ENCODE results near the gene DLG1.

Gene DLG1

GRCh38 chr3:197238842-197239241 is 59.6 kb downstream of the DLG1 start:
- Histone ChIP-seq H3K9me3 (ENCODE audit: control insufficient read depth, insufficient read depth, low read length) (peaks cover 15% of the 10 kb centered on the region), H3K27me3 (ENCODE audit: control insufficient read depth, insufficient read depth, low read length) (no peaks in the 10 kb centered on the region), H3K4me3 (ENCODE audit: low read depth, low read length) (no peak overlapping the region), H3K36me3 (ENCODE audit: control insufficient read depth, insufficient read depth, low read length) (peaks cover 3% of the 10 kb centered on the region), H3K9ac (ENCODE audit: low read depth, low read length) (no peak overlapping the region), H3K4me1 (ENCODE audit: control insufficient read depth, insufficient read depth, low read length) (peaks cover 4% of the 10 kb centered on the region)

- Histone ChIP-seq H3K4me3 (ENCODE audit: low read depth, low read length) (no peak overlapping the region), H3K4me1 (ENCODE audit: control insufficient read depth, insufficient read depth, low read length) (peaks cover 4% of the 10 kb centered on the region), H3K36me3 (ENCODE audit: control insufficient read depth, insufficient read depth, low read length) (no peaks in the 10 kb centered on the region), H3K9ac (ENCODE audit: low read depth, low read length) (no peak overlapping the region), H3K9me3 (ENCODE audit: control insufficient read depth, insufficient read depth, low read length) (peaks cover 7% of the 10 kb centered on the region), H3K27me3 (ENCODE audit: control insufficient read depth, insufficient read depth, low read length) (no peaks in the 10 kb centered on the region)
These were observed 60.5 kb downstream of the DLG1 start for GRCh38 chr3:197237897-197238296.

- H3K36me3 ChIP-seq (ENCODE audit: control insufficient read depth, insufficient read depth, low read length), result no peaks in the 10 kb centered on the region
- H3K9me3 ChIP-seq (ENCODE audit: control insufficient read depth, insufficient read depth, low read length), result no peaks in the 10 kb centered on the region
- no peak overlapping the region for H3K9ac ChIP-seq (ENCODE audit: low read depth, low read length)
- no peaks in the 10 kb centered on the region for H3K27me3 ChIP-seq (ENCODE audit: control insufficient read depth, insufficient read depth, low read length)
- H3K4me3 ChIP-seq (ENCODE audit: low read depth, low read length), result no peak overlapping the region
- peaks cover 4% of the 10 kb centered on the region for H3K4me1 ChIP-seq (ENCODE audit: control insufficient read depth, insufficient read depth, low read length)
These were observed 62.0 kb downstream of the DLG1 start for GRCh38 chr3:197236362-197236761.

GRCh38 chr3:197234947-197235914 is 63.2 kb downstream of the DLG1 start:
- no peak overlapping the region for H3K9ac ChIP-seq (ENCODE audit: low read depth, low read length)
- peaks cover 4% of the 10 kb centered on the region for H3K4me1 ChIP-seq (ENCODE audit: control insufficient read depth, insufficient read depth, low read length)
- H3K9me3 ChIP-seq (ENCODE audit: control insufficient read depth, insufficient read depth, low read length), result no peaks in the 10 kb centered on the region
- H3K36me3 ChIP-seq (ENCODE audit: control insufficient read depth, insufficient read depth, low read length), result no peaks in the 10 kb centered on the region
- no peak overlapping the region for H3K4me3 ChIP-seq (ENCODE audit: low read depth, low read length)
- H3K27me3 ChIP-seq (ENCODE audit: control insufficient read depth, insufficient read depth, low read length), result no peaks in the 10 kb centered on the region

GRCh38 chr3:197231321-197231720 is 67.1 kb downstream of the DLG1 start:
- no peaks in the 10 kb centered on the region for H3K36me3 ChIP-seq (ENCODE audit: control insufficient read depth, insufficient read depth, low read length)
- H3K9ac ChIP-seq (ENCODE audit: low read depth, low read length), result no peak overlapping the region
- no peaks in the 10 kb centered on the region for H3K4me1 ChIP-seq (ENCODE audit: control insufficient read depth, insufficient read depth, low read length)
- H3K9me3 ChIP-seq (ENCODE audit: control insufficient read depth, insufficient read depth, low read length), result no peaks in the 10 kb centered on the region
- H3K27me3 ChIP-seq (ENCODE audit: control insufficient read depth, insufficient read depth, low read length), result no peaks in the 10 kb centered on the region
- no peak overlapping the region for H3K4me3 ChIP-seq (ENCODE audit: low read depth, low read length)

GRCh38 chr3:197229836-197230235 is 68.6 kb downstream of the DLG1 start:
- Histone ChIP-seq H3K4me3 (ENCODE audit: low read depth, low read length) (no peak overlapping the region), H3K9ac (ENCODE audit: low read depth, low read length) (no peak overlapping the region), H3K36me3 (ENCODE audit: control insufficient read depth, insufficient read depth, low read length) (no peaks in the 10 kb centered on the region), H3K9me3 (ENCODE audit: control insufficient read depth, insufficient read depth, low read length) (no peaks in the 10 kb centered on the region), H3K27me3 (ENCODE audit: control insufficient read depth, insufficient read depth, low read length) (no peaks in the 10 kb centered on the region), H3K4me1 (ENCODE audit: control insufficient read depth, insufficient read depth, low read length) (no peaks in the 10 kb centered on the region)

GRCh38 chr3:197229178-197229577 is 69.2 kb downstream of the DLG1 start:
- Histone ChIP-seq H3K9me3 (ENCODE audit: control insufficient read depth, insufficient read depth, low read length) (no peaks in the 10 kb centered on the region), H3K36me3 (ENCODE audit: control insufficient read depth, insufficient read depth, low read length) (no peaks in the 10 kb centered on the region), H3K27me3 (ENCODE audit: control insufficient read depth, insufficient read depth, low read length) (no peaks in the 10 kb centered on the region), H3K4me3 (ENCODE audit: low read depth, low read length) (no peak overlapping the region), H3K4me1 (ENCODE audit: control insufficient read depth, insufficient read depth, low read length) (no peaks in the 10 kb centered on the region), H3K9ac (ENCODE audit: low read depth, low read length) (no peak overlapping the region)

GRCh38 chr3:197227780-197228574 is 70.4 kb downstream of the DLG1 start:
- Histone ChIP-seq H3K9me3 (ENCODE audit: control insufficient read depth, insufficient read depth, low read length) (no peaks in the 10 kb centered on the region), H3K36me3 (ENCODE audit: control insufficient read depth, insufficient read depth, low read length) (no peaks in the 10 kb centered on the region), H3K9ac (ENCODE audit: low read depth, low read length) (no peak overlapping the region), H3K4me3 (ENCODE audit: low read depth, low read length) (no peak overlapping the region), H3K27me3 (ENCODE audit: control insufficient read depth, insufficient read depth, low read length) (no peaks in the 10 kb centered on the region), H3K4me1 (ENCODE audit: control insufficient read depth, insufficient read depth, low read length) (no peaks in the 10 kb centered on the region)

- H3K27me3 ChIP-seq (ENCODE audit: control insufficient read depth, insufficient read depth, low read length), result no peaks in the 10 kb centered on the region
- H3K4me3 ChIP-seq (ENCODE audit: low read depth, low read length), result no peak overlapping the region
- no peaks in the 10 kb centered on the region for H3K4me1 ChIP-seq (ENCODE audit: control insufficient read depth, insufficient read depth, low read length)
- no peak overlapping the region for H3K9ac ChIP-seq (ENCODE audit: low read depth, low read length)
- no peaks in the 10 kb centered on the region for H3K9me3 ChIP-seq (ENCODE audit: control insufficient read depth, insufficient read depth, low read length)
- H3K36me3 ChIP-seq (ENCODE audit: control insufficient read depth, insufficient read depth, low read length), result no peaks in the 10 kb centered on the region
These were observed 72.2 kb downstream of the DLG1 start for GRCh38 chr3:197226179-197226578.

- Histone ChIP-seq H3K27me3 (ENCODE audit: control insufficient read depth, insufficient read depth, low read length) (no peaks in the 10 kb centered on the region), H3K4me1 (ENCODE audit: control insufficient read depth, insufficient read depth, low read length) (no peaks in the 10 kb centered on the region), H3K36me3 (ENCODE audit: control insufficient read depth, insufficient read depth, low read length) (no peaks in the 10 kb centered on the region), H3K9me3 (ENCODE audit: control insufficient read depth, insufficient read depth, low read length) (no peaks in the 10 kb centered on the region), H3K4me3 (ENCODE audit: low read depth, low read length) (no peak overlapping the region), H3K9ac (ENCODE audit: low read depth, low read length) (no peak overlapping the region)
These were observed 72.8 kb downstream of the DLG1 start for GRCh38 chr3:197225579-197225978.

GRCh38 chr3:197224034-197224444 is 74.4 kb downstream of the DLG1 start:
- Histone ChIP-seq H3K36me3 (ENCODE audit: control insufficient read depth, insufficient read depth, low read length) (no peaks in the 10 kb centered on the region), H3K4me3 (ENCODE audit: low read depth, low read length) (no peak overlapping the region), H3K4me1 (ENCODE audit: control insufficient read depth, insufficient read depth, low read length) (peaks cover 7% of the 10 kb centered on the region), H3K27me3 (ENCODE audit: control insufficient read depth, insufficient read depth, low read length) (no peaks in the 10 kb centered on the region), H3K9me3 (ENCODE audit: control insufficient read depth, insufficient read depth, low read length) (no peaks in the 10 kb centered on the region), H3K9ac (ENCODE audit: low read depth, low read length) (no peak overlapping the region)
